ENCODE data around the gene SLC45A1. TPM values are rescaled to one million over a fixed set of nuclear protein-coding genes. Genes with fewer than 3 reads are reported as not detected.

Gene SLC45A1
- total and polyA plus RNA-seq, 2 experiments from 2014 or later, result 0.34 to 0.42 TPM

DNA sequence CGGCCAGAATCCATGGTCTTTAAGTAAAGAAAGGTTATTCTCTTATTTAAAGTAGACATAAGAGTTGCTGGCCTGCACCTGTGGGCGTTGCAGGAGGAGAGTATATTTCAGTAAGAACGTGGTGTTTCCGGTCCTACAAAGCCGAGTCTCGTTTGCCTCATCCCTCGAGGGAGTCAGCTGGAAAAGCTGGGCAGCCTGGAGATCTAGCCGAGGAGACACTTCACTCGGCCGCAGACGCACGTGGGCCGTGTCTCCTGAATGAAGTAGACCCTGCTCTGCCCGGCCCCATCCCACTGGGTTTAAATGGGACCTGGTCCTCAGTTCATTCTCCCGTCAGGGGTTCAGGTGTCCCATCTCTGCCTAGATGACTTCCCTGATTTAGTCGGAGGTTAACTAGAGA, 14.9 kb downstream of the SLC45A1 start:
- TF ChIP-seq, protein P1, sequence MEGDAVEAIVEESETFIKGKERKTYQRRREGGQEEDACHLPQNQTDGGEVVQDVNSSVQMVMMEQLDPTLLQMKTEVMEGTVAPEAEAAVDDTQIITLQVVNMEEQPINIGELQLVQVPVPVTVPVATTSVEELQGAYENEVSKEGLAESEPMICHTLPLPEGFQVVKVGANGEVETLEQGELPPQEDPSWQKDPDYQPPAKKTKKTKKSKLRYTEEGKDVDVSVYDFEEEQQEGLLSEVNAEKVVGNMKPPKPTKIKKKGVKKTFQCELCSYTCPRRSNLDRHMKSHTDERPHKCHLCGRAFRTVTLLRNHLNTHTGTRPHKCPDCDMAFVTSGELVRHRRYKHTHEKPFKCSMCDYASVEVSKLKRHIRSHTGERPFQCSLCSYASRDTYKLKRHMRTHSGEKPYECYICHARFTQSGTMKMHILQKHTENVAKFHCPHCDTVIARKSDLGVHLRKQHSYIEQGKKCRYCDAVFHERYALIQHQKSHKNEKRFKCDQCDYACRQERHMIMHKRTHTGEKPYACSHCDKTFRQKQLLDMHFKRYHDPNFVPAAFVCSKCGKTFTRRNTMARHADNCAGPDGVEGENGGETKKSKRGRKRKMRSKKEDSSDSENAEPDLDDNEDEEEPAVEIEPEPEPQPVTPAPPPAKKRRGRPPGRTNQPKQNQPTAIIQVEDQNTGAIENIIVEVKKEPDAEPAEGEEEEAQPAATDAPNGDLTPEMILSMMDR (IDR thresholded peaks at IDR 0.05; ENCODE audit: low read depth, low read length), result no peak
- Histone ChIP-seq H3K36me3 (no peaks in the 10 kb centered on the region), H3K27ac (no peak overlapping the region), H3K27me3 (no peaks in the 10 kb centered on the region), H3K9me3 (ENCODE audit: low read depth) (no peaks in the 10 kb centered on the region), H3K4me1 (ENCODE audit: low read depth) (no peaks in the 10 kb centered on the region), H3K4me3 (no peak overlapping the region)
- DNase-seq (ENCODE audit: low read depth in 1 of 2, low spot score in 1 of 2), result no peak

DNA sequence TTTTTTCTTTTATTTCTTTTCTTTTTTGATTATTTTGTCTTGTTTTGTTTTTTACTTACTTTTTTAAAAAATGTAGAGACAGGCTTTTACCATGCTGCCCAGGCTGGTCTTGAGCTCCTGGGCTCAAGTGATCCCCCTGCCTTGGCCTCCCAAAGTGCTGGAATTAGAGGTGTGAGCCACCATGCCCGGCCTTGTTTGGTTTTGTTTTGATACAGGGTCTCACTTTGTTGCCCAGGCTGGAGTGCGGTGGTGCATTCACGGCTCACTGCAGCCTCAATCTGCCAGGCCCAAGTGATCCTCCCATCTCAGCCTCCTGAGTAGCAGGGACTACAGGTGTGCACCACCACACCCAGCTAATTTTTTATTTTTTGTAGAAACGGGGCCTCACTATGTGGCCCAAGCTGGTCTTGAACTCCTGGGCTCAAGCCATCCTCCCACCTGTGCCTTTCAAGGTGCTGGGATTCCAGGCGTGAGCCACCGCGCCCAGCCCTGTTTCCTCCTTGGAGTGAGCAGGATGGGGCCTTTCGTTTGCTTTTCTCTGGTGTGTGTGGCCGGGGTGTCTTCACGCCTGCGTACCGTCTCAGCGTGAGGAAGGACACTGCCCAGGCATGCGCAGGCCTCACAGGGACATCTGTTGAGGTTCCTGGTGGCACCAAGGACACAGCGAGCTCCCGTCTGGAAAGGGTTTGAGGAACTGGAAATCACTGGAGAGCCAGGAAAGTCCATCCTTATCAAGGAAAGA, 15.5 kb downstream of the SLC45A1 start:
- TF ChIP-seq, protein P1 (IDR thresholded peaks at IDR 0.05; ENCODE audit: low read depth, low read length), result no peak

GRCh38 chr1:8334106-8334851, 16.4 kb downstream of the SLC45A1 start:
- TF ChIP-seq, protein P1 (IDR thresholded peaks at IDR 0.05; ENCODE audit: low read depth, low read length), result no peak
- Histone ChIP-seq H3K27me3 (no peaks in the 10 kb centered on the region), H3K9me3 (ENCODE audit: low read depth) (no peaks in the 10 kb centered on the region), H3K36me3 (no peaks in the 10 kb centered on the region), H3K27ac (no peak overlapping the region), H3K4me3 (no peak overlapping the region), H3K4me1 (ENCODE audit: low read depth) (no peaks in the 10 kb centered on the region)
- no peak for DNase-seq (ENCODE audit: low read depth in 1 of 2, low spot score in 1 of 2)

More for the DNA sequence above, 15.5 kb downstream of the SLC45A1 start:
- Histone ChIP-seq H3K36me3 (no peaks in the 10 kb centered on the region), H3K4me1 (ENCODE audit: low read depth) (no peaks in the 10 kb centered on the region), H3K27me3 (no peaks in the 10 kb centered on the region), H3K27ac (no peak overlapping the region), H3K9me3 (ENCODE audit: low read depth) (no peaks in the 10 kb centered on the region), H3K4me3 (no peak overlapping the region)
- DNase-seq (ENCODE audit: low read depth in 1 of 2, low spot score in 1 of 2), result no peak

- TF ChIP-seq, protein P1 (IDR thresholded peaks at IDR 0.05; ENCODE audit: low read depth, low read length), result no peak
- Histone ChIP-seq H3K27ac (no peak overlapping the region), H3K36me3 (no peaks in the 10 kb centered on the region), H3K27me3 (no peaks in the 10 kb centered on the region), H3K9me3 (ENCODE audit: low read depth) (no peaks in the 10 kb centered on the region), H3K4me1 (ENCODE audit: low read depth) (no peaks in the 10 kb centered on the region), H3K4me3 (no peak overlapping the region)
- DNase-seq (ENCODE audit: low read depth in 1 of 2, low spot score in 1 of 2), result no peak
Measured at GRCh38 chr1:8335246-8335645, 17.3 kb downstream of the SLC45A1 start.

DNA sequence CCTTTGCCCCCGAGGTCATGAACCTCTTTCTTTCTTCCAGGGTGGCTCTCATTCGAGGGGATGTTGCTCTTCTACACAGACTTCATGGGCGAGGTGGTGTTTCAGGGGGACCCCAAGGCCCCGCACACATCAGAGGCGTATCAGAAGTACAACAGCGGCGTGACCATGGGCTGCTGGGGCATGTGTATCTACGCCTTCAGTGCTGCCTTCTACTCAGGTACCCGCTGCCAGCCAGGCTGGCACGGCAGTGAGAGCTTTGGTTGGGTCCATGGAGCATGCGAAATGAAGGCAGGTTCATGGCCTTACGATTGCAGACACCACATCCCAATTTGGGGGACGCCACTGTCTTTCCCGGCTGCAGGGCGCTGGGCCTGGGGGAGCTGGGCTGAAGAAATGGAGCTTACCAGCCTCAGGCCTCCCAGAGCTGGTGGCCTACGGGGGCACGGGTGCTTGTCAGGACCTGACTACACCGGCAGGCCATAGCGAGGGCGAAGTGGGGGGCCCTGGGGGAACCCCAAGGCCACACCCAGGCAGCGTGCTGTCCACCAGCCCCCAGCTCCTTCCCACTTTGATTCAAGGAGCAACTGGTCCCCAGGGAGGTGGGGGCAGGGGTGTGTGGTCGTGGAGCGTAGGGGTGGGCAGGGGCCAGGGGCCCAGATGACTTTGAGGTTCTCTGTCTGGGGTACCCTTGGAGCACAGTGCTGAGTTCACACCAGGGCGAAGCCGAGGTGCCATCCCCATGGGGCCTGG, 20.0 kb downstream of the SLC45A1 start:
- TF ChIP-seq, protein P1 (IDR thresholded peaks at IDR 0.05; ENCODE audit: low read depth, low read length), result no peak
- no peak overlapping the region for H3K27ac ChIP-seq

More for the DNA sequence above, 20.0 kb downstream of the SLC45A1 start:
- no peaks in the 10 kb centered on the region for H3K27me3 ChIP-seq
- no peaks in the 10 kb centered on the region for H3K36me3 ChIP-seq
- H3K4me1 ChIP-seq (ENCODE audit: low read depth), result no peaks in the 10 kb centered on the region
- no peaks in the 10 kb centered on the region for H3K9me3 ChIP-seq (ENCODE audit: low read depth)
- DNase-seq (ENCODE audit: low read depth in 1 of 2, low spot score in 1 of 2), result no peak
- H3K4me3 ChIP-seq, result no peak overlapping the region

All from cardiac muscle cell (in vitro differentiated cells and primary cell).